NCI-H1105 treated with DMSO at 0.1 percent for 48 hours (cell line): ENCODE measurements around the gene RPS19BP1.

Experiments used
- DNase-seq: peaks from one replicate; lab custom pipeline; 2025; lab: John Stamatoyannopoulos, UW

Gene RPS19BP1

DNA sequence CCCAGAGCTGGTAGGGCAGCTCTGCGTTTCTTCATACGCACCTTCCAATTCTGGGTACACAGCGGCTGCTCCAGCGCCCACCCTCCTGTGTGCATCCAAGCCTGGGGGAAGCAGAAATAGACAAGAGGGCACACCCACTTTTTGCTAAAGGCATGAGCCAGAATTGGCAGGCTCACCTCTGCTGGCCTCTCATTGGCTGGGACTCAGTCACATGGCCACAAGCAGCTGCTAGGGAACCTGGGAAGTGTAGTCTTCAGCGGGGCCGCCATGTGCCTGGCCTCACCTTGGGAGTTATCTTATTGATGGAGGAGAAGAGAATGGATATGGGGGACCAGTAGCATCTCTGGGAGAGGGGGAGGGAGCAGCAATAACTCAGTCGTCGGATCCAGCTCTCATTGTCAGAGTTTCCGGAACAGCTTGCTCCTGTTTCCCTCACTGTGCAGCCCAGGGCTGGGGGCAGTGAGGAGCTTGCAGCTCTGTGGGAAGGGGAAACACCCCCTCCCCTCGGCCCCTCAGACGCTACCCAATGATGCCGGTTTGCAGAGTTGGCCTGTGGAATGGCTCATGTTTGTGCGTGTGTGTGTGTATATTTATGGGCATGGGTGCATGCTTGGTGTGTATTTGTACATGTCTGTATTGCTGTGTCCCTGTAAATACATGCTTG, 42.3 kb downstream of the RPS19BP1 start:
- peak; percentile 82 for DNase-seq

DNA sequence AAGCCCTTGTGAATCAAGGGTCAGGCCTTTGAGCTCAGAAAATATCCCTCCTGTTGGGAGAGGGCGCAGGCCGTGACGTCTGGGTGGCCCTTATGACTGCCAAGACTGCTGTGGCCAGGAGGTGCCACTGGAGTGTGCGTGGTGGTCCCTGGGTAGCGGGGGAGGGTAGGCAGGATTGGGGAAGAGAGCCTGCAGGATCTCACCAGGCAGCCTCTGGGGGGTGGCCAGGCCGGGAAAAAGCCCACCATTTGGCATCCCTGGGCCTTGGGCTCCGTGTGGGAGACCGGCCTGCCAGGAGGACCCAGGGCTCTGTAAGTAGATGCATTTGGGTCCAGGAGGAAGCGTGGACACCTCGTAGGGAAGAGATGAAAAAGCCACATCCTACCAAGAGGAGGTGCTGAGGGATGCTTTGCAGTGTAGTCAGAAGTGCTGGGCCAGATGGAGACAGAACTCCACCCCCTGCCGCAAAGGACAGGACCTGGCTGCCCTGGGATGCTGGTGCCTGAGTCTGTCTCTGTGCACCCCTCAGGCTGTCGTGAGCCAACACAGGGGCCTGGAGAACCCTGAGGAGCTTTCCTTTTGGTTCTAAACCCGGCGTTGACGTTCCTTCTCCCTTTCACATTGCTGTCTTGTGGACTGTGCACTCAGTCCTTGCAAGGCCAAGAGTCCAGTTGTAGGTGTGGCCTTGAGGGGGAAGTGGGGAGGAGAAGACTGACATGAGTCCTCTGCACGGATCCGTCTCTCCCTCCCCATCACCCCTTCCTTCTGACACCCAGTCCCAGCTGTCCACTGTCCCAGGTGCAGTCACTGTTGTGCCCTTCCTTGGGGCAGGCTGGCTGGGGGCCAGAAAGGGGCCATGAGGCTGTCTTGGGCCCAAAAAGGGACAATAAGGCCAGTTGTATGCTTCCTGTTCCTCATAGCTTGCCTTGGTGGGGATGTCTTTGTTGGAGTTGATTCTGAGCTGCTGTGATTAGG, 43.2 kb downstream of the RPS19BP1 start:
- no peak for DNase-seq

DNA sequence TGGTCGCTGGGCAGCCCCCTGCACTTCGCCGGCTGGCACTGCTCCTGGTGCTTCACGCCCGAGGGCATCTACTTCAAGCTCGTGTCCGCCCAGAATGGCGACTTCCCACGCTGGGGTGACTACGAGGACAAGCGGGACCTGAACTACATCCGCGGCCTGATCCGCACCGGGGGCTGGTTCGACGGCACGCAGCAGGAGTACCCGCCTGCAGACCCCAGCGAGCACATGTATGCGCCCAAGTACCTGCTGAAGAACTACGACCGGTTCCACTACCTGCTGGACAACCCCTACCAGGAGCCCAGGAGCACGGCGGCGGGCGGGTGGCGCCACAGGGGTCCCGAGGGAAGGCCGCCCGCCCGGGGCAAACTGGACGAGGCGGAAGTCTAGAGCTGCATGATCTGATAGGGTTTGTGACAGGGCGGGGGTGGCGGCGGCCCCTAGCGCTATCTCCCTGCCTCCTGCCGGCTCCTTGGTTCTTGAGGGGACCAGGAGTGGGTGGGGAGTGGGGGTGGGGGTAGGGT, 43.9 kb downstream of the RPS19BP1 start:
- no peak for DNase-seq

DNA sequence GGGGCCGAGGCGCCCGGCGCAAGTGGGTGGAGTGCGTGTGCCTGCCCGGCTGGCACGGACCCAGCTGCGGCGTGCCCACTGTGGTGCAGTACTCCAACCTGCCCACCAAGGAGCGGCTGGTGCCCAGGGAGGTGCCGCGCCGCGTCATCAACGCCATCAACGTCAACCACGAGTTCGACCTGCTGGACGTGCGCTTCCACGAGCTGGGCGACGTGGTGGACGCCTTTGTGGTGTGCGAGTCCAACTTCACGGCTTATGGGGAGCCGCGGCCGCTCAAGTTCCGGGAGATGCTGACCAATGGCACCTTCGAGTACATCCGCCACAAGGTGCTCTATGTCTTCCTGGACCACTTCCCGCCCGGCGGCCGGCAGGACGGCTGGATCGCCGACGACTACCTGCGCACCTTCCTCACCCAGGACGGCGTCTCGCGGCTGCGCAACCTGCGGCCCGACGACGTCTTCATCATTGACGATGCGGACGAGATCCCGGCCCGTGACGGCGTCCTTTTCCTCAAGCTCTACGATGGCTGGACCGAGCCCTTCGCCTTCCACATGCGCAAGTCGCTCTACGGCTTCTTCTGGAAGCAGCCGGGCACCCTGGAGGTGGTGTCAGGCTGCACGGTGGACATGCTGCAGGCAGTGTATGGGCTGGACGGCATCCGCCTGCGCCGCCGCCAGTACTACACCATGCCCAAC, 44.6 kb downstream of the RPS19BP1 start:
- no peak for DNase-seq

DNA sequence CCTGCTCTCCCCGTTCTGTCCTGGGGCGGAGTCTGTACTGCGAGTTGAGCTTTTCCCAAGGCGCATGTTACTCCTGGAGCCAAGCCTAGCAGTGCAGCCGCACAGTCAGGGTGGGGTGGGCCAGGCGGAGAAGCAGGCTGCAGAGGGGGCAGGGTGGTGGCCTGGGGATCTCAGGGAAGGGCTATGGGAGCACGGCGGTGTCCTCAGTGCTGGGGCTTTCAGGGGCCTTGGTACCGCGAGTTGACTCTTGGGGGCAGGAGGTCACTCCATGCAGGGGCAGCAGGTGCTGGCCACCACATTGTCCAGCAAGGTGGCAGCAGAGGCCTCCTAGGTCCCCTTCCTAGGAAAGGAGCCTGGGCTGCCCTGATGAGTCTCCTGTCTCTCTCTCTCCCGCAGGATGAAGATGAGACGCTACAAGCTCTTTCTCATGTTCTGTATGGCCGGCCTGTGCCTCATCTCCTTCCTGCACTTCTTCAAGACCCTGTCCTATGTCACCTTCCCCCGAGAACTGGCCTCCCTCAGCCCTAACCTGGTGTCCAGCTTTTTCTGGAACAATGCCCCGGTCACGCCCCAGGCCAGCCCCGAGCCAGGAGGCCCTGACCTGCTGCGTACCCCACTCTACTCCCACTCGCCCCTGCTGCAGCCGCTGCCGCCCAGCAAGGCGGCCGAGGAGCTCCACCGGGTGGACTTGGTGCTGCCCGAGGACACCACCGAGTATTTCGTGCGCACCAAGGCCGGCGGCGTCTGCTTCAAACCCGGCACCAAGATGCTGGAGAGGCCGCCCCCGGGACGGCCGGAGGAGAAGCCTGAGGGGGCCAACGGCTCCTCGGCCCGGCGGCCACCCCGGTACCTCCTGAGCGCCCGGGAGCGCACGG, 45.4 kb downstream of the RPS19BP1 start:
- DNase-seq: no peak

DNA sequence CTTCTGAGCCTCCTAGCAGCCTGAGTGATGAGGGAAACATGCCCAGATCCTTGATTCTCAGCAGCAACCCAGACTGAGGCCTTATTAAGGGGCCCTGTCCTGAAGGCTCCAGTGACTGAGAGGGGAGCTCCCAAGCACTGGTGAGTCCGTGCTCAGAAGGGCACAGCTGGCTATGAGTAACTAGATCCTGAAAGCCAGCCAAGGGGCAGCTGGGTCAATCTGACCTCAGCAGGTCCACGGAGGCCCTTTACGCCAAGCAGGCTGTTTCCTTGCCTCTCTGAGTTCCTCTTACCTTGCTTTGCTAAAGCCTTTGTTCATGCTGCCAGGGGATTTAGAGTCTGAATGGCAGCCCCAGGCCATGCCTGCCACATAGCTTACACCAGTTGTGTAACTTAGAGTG, 49.8 kb downstream of the RPS19BP1 start:
- DNase-seq: no peak

DNA sequence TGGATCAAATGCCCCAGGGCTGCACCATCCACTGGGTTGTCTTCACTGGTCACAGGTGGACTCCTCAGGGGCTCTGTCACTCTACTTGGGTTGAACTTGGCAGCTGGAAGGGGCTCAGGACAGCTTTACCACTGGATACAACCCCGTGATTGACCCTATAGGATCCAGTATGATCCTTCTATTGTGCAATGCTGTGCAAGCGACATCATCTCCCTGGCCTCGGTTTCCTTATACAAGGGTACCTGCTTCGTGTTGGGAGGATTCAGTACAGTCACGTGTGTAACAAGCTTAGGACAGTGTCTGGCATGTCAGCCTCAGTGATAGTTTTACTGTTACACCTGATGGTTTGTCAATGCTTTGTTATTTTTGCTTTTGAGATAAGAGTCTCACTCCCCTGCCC, 51.0 kb downstream of the RPS19BP1 start:
- DNase-seq: no peak

DNA sequence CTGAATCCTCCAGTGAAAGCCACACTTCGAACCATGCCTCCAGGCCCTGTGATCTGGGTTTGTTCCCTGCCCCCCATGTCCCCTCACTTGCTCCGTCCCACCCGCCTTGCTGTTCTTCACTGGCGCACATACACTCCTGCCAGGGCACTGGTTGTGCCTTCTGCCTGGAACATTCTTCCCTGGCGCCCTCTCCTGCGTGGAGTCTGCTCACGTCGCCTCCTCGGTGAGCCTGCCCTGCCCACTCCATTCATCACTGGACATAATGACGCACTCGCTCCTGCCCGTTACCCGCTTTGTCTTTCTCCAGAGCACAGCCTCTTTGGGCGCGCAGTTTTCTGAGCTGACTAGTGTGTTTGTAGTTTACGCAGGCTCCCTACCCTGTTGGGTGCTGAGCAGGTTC, 51.5 kb downstream of the RPS19BP1 start:
- no peak for DNase-seq

DNA sequence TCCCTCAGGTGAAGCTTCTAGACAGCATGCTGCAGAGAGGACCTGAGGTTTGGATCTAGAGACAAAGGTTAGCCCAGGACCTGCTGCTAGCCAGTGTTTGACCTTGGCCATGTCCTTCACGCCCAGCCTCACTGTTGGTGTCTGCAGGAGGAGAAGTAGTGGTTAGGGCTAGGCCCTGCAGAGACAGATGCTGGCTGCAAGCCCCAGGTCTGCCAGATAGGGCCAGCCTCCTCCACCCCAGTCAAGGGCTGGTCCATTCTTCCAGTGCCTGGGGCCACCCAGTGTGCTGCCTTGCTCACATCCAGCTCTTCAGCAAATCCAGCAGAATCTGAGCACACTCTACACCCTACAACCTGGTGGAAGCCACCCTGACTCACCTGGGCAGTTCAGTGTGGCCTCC, 52.0 kb downstream of the RPS19BP1 start:
- DNase-seq: no peak

DNA sequence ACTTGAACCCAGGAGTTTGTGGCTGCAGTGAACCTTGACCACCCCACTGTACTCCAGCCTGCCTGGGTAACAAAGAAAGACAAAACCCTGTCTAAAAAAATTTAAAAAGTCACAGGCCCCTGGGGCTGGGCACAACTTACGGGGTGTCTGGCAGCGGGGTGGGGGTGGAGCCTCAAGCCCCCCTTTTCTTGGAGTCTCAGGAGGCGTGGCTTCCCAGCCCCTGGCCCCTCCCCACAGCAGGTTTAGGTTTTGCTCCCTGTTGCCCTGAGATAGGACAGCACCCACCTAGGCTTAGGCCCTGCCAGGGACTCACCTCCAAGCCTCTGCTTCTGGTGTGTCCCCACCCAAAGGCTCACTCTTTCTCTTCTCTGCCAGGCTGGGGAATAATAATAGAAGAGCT, 53.3 kb downstream of the RPS19BP1 start:
- DNase-seq: no peak
